NCI-H748 (cell line): ENCODE data around the gene MAL.
A peak's percentile ranks its signal among the peaks of the same experiment; 100 is the strongest.
"Not testable (repeated sequence)": the region's sequence is repeated elsewhere in the genome, so short reads cannot be mapped to it uniquely, and the experiment has no call there.

Source experiments
- DNase-seq: peaks from one replicate; lab custom pipeline; 2025; ENCODE audit not compliant: unreplicated experiment; lab: John Stamatoyannopoulos, UW

Gene MAL

DNA sequence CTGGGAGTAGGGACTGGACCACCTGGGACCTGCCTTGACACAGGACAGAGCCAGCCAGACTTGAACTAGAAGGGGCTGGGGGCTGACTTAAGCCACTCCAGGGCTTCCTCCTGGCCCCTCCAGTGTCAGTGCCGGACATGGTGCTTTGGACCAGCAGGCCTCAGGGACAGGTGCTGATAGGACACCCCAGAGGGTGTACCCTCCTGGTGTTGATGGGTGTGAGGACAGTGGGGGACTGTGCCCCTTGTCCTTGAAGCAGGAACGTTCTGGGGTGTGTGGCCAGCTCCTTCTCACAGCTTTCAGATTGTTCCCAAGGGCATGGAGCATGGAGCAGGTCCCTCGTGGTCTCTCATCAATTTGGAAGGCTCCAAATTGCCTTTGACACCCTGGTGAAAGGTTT, 6.8 kb downstream of the MAL start:
- DNase-seq: no peak

DNA sequence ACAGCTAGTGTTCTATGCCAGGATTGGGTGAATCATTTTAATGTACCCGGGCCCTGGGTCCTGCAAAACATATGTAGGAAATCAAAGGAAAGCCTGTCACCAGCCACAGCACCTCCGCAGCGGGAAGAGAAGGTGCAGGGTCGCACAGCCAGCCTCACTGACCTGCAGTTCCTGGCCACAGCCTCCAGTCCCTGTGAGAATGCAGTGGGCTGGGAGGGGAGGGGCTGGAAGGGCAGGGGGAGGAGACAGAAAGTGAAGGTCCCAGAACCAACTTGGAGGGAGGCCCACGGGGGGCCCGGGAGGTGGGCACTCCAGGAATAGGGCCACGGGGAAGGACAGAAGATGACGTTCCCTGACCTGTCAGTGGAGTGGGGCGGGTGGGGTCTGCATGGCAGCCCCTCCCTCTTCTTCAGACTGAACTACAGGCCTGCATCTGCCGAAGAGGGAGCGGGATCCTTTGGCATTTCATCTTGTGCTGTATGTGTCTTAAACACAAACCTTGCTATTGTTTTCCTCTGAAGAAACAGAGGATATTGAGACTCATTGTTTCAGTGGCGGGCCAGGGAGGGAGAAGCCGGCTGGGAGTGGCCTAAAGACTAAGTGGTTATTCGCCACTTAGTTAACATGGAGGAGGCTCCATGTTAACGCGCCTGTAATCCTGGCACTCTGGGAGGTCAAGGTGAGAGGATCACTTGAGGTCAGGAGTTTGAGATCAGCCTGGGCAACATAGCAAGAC, 7.5 kb downstream of the MAL start:
- no peak for DNase-seq

DNA sequence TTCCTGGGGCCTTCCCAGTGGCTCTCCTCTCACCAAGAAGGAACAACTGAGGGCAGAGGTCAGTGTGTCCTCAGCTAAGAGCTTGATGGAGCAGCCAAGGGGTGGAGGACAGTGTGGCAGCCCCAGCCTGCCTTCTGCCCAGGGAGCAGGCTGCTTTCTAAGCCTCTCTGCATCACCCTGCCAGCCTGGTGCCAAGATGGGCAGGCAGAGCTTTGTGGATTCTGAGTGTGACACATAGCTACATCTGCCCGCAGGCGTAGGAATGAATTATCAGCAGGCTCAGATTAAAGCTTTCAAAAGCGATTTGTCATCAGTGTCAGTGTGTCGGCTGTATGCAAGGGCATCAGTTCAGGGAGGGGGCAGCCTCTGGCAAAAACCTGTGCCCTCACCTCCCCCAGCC, 8.7 kb downstream of the MAL start:
- no peak for DNase-seq

DNA sequence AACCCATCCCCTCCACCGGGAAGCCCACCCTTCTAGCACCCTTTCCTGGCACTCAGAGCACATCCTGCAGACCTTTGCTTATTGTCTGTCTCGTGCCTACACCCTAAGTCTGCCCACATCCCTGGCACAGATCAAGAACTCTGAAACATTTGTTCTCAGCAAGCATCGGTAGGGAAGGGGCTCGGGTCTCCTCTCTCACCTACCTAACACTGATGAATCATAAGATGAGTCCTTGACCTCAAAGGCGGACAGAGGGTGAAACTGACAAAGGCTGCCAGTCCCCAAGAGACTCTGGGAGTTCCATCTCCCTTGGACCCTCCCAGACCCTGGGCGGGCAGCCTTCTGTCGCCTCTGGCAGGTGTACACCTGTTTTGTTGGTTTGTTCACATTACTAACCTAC, 9.3 kb downstream of the MAL start:
- DNase-seq: no peak

DNA sequence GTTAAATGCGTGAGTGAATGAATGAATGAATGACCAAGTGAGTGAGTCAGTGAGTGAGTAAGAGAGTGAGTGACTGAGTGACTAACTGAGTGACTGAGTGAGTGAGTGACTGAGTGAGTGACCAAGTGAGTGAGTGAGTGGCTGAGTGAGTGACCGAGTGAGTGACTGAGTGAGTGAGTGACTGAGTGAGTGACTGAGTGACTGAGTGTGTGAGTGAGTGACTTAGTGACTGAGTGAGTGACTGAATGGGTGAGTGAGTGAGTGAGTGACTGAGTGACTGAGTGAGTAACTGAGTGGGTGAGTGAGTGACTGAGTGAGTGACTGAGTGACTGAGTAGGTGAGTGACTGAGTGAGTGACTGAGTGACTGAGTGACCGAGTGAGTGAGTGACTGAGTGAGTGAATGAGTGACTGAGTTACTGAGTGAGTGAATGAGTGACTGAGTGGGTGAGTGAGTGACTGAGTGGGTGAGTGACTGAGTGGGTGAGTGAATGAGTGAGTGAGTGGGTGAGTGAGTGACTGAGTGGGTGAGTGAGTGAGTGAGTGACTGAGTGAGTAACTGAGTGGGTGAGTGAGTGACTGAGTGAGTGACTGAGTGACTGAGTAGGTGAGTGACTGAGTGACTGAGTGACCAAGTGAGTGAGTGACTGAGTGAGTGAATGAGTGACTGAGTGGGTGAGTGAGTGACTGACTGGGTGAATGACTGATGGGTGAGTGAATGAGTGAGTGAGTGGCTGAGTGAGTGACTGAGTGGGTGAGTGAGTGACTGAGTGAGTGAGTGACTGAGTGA, 11.3 kb downstream of the MAL start:
- DNase-seq: no peak

DNA sequence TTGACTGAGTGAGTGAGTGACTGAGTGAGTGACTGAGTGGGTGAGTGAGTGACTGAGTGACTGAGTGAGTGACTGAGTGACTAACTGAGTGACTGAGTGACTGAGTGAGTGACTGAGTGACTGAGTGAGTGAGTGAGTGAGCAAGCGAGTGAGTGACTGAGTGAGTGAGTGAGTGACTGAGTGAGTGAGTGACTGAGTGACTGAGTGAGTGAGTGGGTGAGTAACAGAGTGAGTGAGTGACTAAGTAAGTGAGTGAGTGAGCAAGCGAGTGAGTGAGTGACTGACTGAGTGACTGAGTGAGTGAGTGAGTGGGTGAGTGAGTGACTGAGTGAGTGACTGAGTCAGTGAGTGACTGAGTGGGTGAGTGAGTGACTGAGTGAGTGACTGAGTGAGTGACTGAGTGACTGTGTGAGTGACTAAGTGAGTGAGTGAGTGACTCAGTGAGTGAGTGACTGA, 11.9 kb downstream of the MAL start:
- DNase-seq: no peak

DNA sequence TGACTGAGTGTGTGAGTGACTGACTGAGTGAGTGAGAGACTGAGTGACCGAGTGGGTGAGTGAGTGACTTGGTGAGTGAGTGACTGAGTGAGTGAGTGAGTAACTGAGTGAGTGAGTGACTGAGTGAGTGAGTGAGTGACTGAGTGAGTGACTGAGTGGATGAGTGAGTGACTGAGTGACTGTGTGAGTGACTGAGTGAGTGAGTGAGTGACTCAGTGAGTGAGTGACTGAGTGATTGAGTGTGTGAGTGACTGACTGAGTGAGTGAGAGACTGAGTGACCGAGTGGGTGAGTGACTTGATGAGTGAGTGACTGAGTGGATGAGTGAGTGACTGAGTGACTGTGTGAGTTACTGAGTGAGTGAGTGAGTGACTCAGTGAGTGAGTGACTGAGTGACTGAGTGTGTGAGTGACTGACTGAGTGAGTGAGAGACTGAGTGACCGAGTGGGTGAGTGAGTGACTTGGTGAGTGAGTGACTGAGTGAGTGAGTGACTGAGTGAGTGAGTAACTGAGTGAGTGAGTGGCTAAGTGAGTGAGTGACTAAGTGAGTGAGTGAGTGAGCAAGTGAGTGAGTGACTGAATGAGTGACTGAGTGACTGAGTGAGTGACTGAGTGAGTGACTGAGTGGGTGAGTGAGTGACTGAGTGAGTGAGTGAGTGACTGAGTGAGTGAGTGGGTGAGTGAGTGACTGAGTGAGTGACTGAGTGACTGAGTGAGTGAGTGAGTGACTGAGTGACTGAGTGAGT, 12.5 kb downstream of the MAL start:
- DNase-seq: not testable (repeated sequence)

DNA sequence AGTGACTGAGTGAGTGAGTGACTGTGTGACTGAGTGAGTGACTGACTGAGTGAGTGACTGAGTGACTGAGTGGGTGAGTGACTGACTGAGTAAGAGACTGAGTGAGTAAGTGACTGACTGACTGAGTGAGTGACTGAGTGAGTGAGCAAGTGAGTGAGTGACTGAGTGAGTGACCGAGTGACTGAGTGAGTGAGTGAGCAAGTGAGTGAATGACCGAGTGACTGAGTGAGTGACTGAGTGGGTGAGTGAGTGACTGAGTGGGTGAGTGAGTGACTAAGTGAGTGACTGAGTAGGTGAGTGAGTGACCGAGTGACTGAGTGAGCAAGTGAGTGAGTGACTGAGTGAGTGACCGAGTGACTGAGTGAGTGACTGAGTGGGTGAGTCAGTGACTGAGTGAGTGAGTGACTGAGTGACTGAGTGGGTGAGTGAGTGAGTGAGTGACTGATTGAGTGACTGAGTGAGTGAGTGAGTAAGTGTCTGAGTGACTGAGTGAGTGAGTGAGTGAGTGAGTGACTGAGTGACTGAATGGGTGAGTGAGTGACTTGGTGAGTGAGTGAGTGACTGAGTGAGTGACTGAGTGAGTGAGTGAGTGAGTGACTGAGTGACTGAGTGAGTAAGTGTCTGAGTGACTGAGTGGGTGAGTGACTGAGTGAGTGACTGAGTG, 13.3 kb downstream of the MAL start:
- DNase-seq: no peak

DNA sequence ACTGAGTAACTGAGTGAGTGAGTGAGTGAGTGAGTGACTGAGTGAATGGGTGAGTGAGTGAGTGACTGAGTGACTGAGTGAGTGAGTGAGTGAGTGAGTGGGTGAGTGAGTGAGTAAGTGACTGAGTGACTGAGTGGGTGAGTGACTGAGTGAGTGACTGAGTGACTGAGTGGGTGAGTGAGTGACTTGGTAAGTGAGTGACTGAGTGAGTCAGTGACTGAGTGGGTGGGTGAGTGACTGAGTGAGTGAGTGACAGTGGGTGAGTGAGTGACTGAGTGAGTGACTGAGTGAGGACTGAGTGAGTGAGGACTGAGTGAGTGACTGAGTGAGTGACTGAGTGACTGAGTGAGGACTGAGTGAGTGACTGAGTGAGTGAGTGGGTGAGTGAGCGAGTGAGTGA, 13.9 kb downstream of the MAL start:
- no peak for DNase-seq

DNA sequence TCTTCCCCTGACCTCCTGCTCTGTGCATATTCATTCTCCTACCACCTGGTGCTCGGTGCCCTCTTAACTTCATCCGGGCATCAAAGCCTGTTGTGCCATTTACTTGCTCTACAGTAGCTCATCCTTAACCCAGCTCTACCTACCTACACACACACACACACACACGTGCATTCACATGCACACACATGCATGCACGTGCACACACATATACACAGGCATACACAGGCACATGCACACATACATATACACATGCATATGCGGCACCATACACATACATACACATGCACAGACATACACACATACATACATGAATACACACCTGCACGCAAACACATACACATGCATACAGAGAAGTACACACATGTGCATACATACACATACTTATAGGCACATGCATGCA, 14.5 kb downstream of the MAL start:
- DNase-seq: no peak

DNA sequence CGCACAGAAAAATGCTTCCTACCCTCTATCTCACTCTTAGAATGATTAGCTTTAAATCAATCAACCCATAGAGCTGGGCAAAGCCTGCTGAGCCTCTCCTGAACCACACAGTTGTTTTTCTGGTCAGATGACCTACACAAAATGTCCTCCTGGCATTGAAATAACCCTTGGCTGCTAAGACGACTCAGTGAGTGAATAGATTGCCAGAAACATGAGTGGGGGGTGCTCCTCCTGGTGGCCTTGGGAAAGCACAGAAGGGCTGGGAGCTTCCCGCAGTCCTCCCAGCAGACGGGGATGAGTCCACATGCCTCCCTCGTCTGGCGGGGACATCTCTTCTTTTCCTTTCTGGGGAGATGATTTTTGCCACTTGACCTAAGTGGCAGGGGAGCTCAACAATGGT, 14.9 kb downstream of the MAL start:
- DNase-seq: no peak

DNA sequence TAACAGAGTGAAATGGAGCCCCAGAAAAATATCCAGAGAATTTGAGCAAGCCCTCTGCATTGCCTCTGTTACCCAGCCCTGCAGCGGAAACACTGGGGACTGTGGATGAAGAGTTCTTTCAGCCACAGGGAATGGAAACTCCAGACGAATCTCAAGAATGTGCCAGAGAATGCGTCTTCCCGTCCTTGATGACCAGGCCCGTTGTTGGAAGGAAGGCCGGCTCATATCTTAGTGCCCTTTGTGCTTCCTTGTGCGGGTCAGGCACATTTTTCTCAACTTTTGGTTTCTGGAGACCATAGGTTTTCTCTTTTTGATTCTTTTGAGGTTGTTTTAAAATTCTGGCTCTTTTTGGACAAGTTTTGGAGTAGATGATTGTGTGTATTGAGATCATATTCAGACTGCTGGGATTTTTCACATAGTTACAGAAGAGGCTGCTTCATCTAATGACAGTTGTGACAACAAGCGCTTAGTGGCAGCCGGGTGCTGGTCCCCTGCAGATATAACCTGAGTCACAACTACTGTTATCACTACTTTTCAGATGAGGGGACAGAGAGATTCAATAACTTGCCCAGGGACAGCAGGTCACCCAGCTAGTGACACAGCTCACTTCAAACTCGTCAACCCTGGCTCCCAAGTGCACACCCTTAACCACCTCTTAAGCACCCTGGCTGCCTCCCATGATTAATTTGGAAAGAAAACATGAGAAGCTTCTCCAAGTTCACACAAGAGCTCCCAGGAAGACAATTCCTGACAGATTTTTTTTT, 15.7 kb downstream of the MAL start:
- no peak for DNase-seq

DNA sequence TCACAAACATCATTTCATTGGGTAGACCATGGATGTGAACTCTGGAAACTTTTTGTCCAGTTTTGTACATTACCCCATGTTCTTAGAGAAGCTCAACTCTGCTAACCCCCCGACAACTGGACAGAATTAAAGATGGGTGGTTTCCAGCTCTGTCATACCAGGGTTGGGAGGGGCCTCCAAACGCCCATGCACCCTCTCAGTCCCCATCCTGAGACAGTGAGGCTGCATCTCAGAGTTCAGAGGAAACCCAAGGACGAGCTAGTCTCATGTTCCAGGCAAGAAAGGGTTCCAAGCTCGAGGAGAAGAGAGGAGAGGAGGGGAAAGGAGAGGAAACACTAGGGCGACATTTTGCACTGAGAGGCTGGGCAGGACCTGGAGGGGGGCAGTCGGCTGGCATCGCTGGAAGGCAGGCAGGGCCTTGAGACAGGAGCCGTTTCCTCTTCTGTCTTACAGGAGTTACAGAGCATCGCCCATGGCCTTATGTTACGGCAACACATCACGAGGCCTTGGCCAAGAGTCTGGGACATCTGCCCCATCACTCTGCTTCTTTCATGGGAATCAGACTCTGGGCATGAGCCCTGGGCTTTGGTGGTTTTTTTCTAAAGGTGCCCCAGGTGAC, 16.4 kb downstream of the MAL start:
- DNase-seq: no peak

DNA sequence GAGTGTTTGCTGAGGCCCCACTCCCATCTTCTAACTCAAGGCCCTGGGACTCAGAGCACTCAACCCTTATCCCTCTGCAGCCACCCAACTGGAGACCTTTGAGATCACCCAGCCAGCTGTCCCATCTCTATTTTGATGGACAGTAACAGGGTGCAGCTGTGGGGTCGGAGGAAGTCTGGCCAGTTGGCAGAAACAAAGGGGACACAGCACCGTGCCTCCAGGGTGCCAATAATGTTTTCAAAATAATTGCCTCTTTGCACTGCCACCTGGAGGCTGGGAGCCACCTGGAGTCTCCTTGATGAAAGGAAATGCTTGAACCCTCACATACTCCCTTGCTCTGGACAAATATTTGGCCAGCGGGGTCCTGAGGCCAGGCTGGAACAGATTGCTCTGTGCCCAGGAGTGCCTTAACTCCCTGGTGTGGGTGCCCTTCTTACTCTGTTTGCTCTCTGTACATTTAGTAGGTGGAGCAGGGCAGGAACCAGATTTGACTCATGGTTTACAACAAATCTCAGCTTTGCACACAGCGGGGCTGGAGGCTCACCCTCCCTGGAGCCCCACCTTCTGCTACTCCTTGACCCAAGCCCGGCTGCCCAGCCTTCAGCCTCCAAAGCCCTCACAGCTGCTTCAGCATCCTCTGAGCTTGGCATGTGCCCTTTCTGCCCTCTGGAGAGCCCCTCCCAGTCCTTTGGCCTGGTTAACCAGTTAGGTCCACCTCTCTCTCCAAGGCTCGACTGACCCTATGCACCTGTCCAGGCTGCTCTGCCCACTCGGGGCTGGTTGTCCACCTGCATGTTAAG, 17.2 kb downstream of the MAL start:
- DNase-seq: peak; percentile 75

DNA sequence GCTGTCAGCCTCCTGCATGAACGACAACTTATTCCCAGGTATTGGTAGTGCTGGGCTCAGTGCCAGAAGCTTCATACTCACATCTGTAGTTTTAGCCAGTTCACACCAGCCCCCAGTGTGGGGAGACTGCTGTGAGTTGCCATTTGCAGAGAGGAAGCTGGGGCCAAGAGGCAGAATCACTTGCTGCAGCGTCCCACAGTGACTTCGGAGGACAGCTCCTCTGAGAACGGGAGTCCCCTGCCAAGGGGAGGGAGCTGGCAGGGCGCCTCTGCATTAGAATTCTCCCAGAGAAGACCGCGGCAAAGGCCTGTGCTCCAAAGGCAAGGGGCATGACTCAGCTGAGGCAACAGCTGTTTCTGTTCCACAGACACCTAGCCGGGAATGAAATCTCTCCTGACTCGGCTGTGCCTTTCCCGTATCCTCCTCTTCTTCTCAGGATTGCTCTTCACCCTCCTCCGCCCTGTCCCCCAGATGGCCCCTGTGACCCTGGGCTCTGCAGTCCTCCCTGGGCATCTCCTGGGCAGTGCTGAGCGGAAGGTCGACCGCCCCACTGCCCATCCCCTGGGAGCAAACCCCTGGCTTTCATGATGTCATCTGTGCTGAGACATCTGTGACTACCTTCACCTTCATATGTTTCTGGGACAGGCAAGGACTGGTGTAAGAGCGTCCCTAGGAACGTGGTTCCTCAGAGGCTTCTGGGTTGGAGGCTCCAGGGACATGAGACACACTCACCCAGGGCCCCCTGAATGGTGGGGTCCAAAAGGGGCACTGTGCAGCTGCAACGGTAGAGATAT, 18.0 kb downstream of the MAL start:
- DNase-seq: no peak

DNA sequence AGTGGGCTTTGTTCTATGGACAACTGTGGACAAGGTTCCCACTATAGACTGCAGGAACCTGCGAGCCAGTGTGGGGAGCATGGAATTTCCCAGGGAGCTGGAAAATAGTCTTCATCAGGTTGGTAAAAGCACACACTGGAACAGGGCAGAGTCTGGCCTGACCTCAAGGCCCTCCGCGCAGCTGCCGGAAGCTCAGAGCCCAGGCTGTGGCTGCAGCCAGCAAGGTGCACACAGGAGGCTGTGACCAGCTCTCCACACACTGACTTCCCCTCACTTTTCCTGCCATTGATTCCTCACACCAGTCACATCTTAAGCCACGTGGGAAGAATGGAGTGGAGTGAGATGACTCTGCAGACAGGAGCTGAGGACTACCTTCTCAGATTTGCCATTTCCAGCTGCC, 19.1 kb downstream of the MAL start:
- DNase-seq: no peak

DNA sequence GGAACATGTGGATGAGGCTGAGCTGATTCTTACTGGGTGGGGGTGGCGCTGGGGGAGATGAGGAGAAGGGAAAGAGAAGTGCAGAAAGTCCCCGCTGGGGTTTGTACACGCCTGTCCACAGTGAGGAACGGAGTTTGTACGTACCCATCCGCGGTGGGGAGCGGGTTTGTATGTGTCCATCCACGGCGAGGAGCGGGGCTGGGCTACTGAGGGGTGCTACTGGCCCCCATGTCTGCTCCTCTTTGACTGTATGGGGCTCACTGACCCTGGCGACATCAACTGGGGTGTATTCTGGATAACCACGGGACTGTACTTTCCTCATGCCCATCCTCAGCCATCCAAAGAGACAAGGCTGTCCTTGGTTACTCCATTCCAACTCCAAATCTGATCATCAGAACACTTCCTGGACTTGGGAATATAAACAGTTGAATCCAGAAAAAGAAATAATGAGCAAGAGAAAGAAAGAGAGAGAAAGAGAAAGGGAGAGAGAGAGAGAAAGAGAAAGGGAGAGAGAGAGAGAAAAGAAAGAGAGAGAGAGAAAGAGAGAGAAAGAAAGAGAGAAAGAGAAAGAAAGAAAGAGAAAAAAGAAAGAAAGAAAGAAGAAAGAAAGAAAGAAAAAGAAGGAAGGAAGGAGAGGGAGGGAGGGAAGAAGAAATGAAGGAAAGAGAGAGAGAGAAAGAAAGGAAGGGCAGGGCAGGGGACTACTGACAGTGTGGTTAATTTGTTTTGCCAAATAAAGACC, 21.0 kb downstream of the MAL start:
- no peak for DNase-seq
